Mucosa of descending colon (tissue), 3 donors: ENCODE data around the gene COL15A1. TPM values are rescaled to one million over a fixed set of nuclear protein-coding genes. Genes with fewer than 3 reads are reported as not detected.

Experiments
- ATAC-seq: fragments of 200-7000 bp; cut with Tn5 transposase; one replicate; pipeline ENCODE4 v1.9.1; 2020; ENCODE audit warnings: mild to moderate bottlenecking, moderate library complexity
- DNase-seq, 3 donors: peaks; one replicate each; pipeline ENCODE4 v3.0.0-alpha.2; 2020
- H3K36me3 ChIP-seq: fragments of 200-600 bp; one replicate; pipeline ENCODE4 v1.8.0; 2021; ENCODE audit warnings: low read depth, mild to moderate bottlenecking
- H3K4me1 ChIP-seq: fragments of 200-600 bp; one replicate; pipeline ENCODE4 v1.8.0; 2021; ENCODE audit warnings: low read depth, mild to moderate bottlenecking
- H3K4me3 ChIP-seq: fragments of 200-600 bp; one replicate; pipeline ENCODE4 v1.8.0; 2021; ENCODE audit warnings: mild to moderate bottlenecking
- H3K9me3 ChIP-seq: fragments of 200-600 bp; one replicate; pipeline ENCODE4 v1.8.0; 2021; ENCODE audit warnings: mild to moderate bottlenecking
- CTCF ChIP-seq: fragments of 200-600 bp; IDR thresholded peaks from one replicate; pipeline ENCODE4 v1.8.0; 2022; ENCODE audit warnings: antibody characterized with exemption, mild to moderate bottlenecking
- intact Hi-C, 2 donors: fragments of 100-400 bp; cut with DNase I in 1 of 2; cut with micrococcal nuclease in 1 of 2; formaldehyde crosslinking; loops; one replicate each; pipeline versions ENCODE4 v1.11.0 to v1.11.1; 2022; cut with DNase I, micrococcal nuclease
- total RNA-seq, 3 donors: library from RNA; stranded (reverse); fragmentation: NEBNext Ultra II Directional in 2 of 3; extraction: Animal tissue kit (Norgen Biotek cat#: 25700) in 2 of 3; gene quantifications; one replicate each; pipeline versions ENCODE4 v1.2.1 to v1.2.4, GENCODE V29; 2021 to 2023
- donor health status: DM: no; HTN: no; CAD: no; lungs with moderate emphysema.
- donor health status: DM: no; HTN: no; CAD: no.
- donor health status: DM: no; HTN: yes; CAD: no.

COL15A1 gene
- total RNA-seq, 3 donors from 2014 or later: 4.2 to 43.4 (median 11.2) TPM

GRCh38 chr9:98967680-98968079, 24.0 kb downstream of the COL15A1 start:
- Histone ChIP-seq H3K36me3 (no peaks in the 10 kb centered on the region), H3K4me3 (no peak overlapping the region), H3K9me3 (no peaks in the 10 kb centered on the region), H3K4me1 (peaks cover 4% of the 10 kb centered on the region)
- no peak for DNase-seq
- ATAC-seq: no peak
- no peak for TF ChIP-seq CTCF
- intact Hi-C loops: no loop called here

- intact Hi-C loops: no loop called here
- ATAC-seq (no peak), DNase-seq (no peak)
- no peak for TF ChIP-seq CTCF
- peaks cover 4% of the 10 kb centered on the region for H3K4me1 ChIP-seq
- H3K36me3 ChIP-seq: no peaks in the 10 kb centered on the region
- H3K9me3 ChIP-seq: no peaks in the 10 kb centered on the region
- no peak overlapping the region for H3K4me3 ChIP-seq
Observed at GRCh38 chr9:98968601-98969337, 25.1 kb downstream of the COL15A1 start.

GRCh38 chr9:98970532-98971041, 26.9 kb downstream of the COL15A1 start:
- ATAC-seq (no peak), DNase-seq (no peak)
- no peak for TF ChIP-seq CTCF
- intact Hi-C loops: loop anchor here in 1 of 2 donors (10.0 kb wide), 1 partner anchor 174 kb away; no protein-coding TSS in a partner anchor
- peaks cover 5% of the 10 kb centered on the region for H3K4me1 ChIP-seq
- H3K4me3 ChIP-seq: no peak overlapping the region
- no peaks in the 10 kb centered on the region for H3K36me3 ChIP-seq
- no peaks in the 10 kb centered on the region for H3K9me3 ChIP-seq

- TF ChIP-seq CTCF: no peak
- ATAC-seq (peak; percentile 10), DNase-seq (no peak)
- intact Hi-C loops: loop anchor here in 1 of 2 donors (10.0 kb wide), 1 partner anchor 173 kb away; no protein-coding TSS in a partner anchor
- H3K36me3 ChIP-seq: no peaks in the 10 kb centered on the region
- H3K4me1 ChIP-seq: peaks cover 5% of the 10 kb centered on the region
- H3K9me3 ChIP-seq: no peaks in the 10 kb centered on the region
- H3K4me3 ChIP-seq: no peak overlapping the region
Observed at GRCh38 chr9:98971168-98971914, 27.6 kb downstream of the COL15A1 start.

- intact Hi-C loops: loop anchor here in 1 of 2 donors (10.0 kb wide), 1 partner anchor 173 kb away; no protein-coding TSS in a partner anchor
- H3K9me3 ChIP-seq: no peaks in the 10 kb centered on the region
- ATAC-seq: no peak
Observed at GRCh38 chr9:98971915-98972223, 28.2 kb downstream of the COL15A1 start.

More at GRCh38 chr9:98971915-98972223, 28.2 kb downstream of the COL15A1 start:
- no peak for TF ChIP-seq CTCF
- no peaks in the 10 kb centered on the region for H3K36me3 ChIP-seq
- no peak for DNase-seq
- peaks cover 5% of the 10 kb centered on the region for H3K4me1 ChIP-seq
- H3K4me3 ChIP-seq: no peak overlapping the region
